ENCODE measurements around the gene RASSF3.

DNA sequence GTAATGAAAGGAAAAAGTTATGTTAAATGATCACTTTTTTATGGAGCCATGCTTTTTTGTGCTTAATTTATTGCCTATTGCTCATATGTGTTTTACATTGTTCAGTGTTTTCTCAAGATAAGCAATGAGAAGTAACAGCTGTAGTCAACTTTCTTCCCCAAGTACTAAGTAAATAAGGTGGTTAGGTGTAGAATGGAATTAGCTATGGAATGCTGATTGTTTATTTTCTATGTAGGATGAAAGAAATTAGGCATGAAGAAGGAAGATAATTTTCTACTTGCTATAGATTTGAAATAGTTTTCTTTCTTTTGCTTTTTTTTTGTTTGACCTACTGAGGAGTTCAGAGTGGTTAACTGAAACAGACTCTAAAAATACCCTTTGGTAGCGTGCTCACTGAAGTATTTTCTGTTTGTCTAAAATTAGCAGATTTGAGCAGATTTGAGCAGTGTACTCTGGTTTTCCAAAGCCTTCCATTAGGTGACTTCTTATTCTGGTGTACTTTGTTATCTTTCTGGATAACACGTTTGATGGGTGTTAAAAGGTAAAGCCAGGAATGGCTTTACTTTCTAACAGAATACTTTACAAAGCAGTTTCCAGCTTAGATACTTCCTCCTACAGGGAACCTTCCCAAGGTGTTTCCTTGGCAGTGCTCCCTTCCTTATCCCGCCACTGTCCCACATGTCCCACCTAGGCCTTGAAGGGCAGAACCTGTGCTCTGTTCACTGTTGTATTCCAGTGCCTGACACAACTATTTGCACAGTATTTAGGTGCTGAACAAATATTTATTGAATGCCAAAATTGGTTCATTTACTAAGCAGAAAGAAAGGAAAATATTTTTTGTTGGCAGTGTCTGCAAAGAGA lies 56.0 kb downstream of the RASSF3 start:
- TF ChIP-seq, protein P1, sequence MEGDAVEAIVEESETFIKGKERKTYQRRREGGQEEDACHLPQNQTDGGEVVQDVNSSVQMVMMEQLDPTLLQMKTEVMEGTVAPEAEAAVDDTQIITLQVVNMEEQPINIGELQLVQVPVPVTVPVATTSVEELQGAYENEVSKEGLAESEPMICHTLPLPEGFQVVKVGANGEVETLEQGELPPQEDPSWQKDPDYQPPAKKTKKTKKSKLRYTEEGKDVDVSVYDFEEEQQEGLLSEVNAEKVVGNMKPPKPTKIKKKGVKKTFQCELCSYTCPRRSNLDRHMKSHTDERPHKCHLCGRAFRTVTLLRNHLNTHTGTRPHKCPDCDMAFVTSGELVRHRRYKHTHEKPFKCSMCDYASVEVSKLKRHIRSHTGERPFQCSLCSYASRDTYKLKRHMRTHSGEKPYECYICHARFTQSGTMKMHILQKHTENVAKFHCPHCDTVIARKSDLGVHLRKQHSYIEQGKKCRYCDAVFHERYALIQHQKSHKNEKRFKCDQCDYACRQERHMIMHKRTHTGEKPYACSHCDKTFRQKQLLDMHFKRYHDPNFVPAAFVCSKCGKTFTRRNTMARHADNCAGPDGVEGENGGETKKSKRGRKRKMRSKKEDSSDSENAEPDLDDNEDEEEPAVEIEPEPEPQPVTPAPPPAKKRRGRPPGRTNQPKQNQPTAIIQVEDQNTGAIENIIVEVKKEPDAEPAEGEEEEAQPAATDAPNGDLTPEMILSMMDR (conservative IDR thresholded peaks at IDR 0.05 in 1 of 2, IDR thresholded peaks at IDR 0.05 in 1 of 2; ENCODE audit: extremely low read depth in 1 of 2, insufficient read depth in 1 of 2, low read depth in 1 of 2, low read length in 2 of 2): no peak
- TF ChIP-seq EZH2 (IDR thresholded peaks at IDR 0.05; ENCODE audit: borderline replicate concordance, low read length): no peak
